Small intestine (tissue), 7 donors: ENCODE results near the gene PLCB4. TPM values are rescaled to one million over a fixed set of nuclear protein-coding genes. Genes with fewer than 3 reads are reported as not detected.
A peak's percentile ranks its signal among the peaks of the same experiment; 100 is the strongest.

Experiments used
- DNase-seq, 2 donors: peaks; one replicate each; pipeline versions ENCODE4 v3.0.0 to v3.0.0-alpha.2; 2013
- FAIRE-seq: peaks from 2 replicates; lab custom pipeline; 2012; peaks lifted over from hg19 to GRCh38; lab: Jason Lieb, UNC
- H3K27ac ChIP-seq, 3 donors: one replicate each; pipeline ENCODE4 v1.5.1; 2013; ENCODE audit warnings: low read length in 2 of 3, mild to moderate bottlenecking in 2 of 3, control low read depth in 1 of 3, inconsistent platforms in 1 of 3, low read depth in 1 of 3, moderate library complexity in 1 of 3
- H3K27me3 ChIP-seq, 3 donors: one replicate each; pipeline ENCODE4 v1.6.1; 2013; ENCODE audit warnings: low read length in 3 of 3, inconsistent platforms in 1 of 3; ENCODE audit not compliant: control insufficient read depth in 3 of 3, insufficient read depth in 3 of 3
- H3K36me3 ChIP-seq, 3 donors: one replicate each; pipeline ENCODE4 v1.6.1; 2013; ENCODE audit warnings: low read length in 3 of 3, inconsistent platforms in 1 of 3, low read depth in 1 of 3, mild to moderate bottlenecking in 1 of 3, moderate library complexity in 1 of 3; ENCODE audit not compliant: control insufficient read depth in 3 of 3, insufficient read depth in 2 of 3
- H3K4me1 ChIP-seq, 3 donors: one replicate each; pipeline ENCODE4 v1.6.1; 2013; ENCODE audit warnings: low read length in 2 of 3, inconsistent platforms in 1 of 3, low read depth in 1 of 3, mild to moderate bottlenecking in 1 of 3, moderate library complexity in 1 of 3; ENCODE audit not compliant: control insufficient read depth in 3 of 3, insufficient read depth in 2 of 3
- H3K4me3 ChIP-seq, 3 donors: one replicate each; pipeline ENCODE4 v1.5.1; 2013; ENCODE audit warnings: low read length in 3 of 3, control low read depth in 1 of 3, inconsistent platforms in 1 of 3, low read depth in 1 of 3, mild to moderate bottlenecking in 1 of 3, moderate library complexity in 1 of 3
- H3K9me3 ChIP-seq, 2 donors: one replicate each; pipeline ENCODE4 v1.6.1; 2013; ENCODE audit warnings: low read depth in 1 of 2, low read length in 1 of 2; ENCODE audit not compliant: control insufficient read depth in 2 of 2, insufficient read depth in 1 of 2
- WGBS, 3 donors: extraction: QIAGEN DNeasy Blood & Tissue Kit; methylation state at CpG; one replicate each; pipeline ENCODE4 v1.1.7; 2013; 5-methylcytosine and 5-hydroxymethylcytosine counted together
- polyA plus RNA-seq, 4 donors: library from polyadenylated mRNA; stranded (reverse) in 3 of 4; unstranded in 1 of 4; fragments of 200-250 nt in 3 of 4; fragments of 120-200 nt in 1 of 4; gene quantifications; one replicate each; pipeline versions ENCODE4 v1.2.1 to v1.2.3, GENCODE V29; 2013
- donor health status: healthy with polysubstance abuse.
- donor health status: control.
- donor health status: control.
- donor health status: Bipolar disorder and iron deficiency.
- donor health status: healthy.

PLCB4 gene
- polyA plus RNA-seq, 4 donors, result under 0.01 to 14.4 (median 3.4) TPM

DNA sequence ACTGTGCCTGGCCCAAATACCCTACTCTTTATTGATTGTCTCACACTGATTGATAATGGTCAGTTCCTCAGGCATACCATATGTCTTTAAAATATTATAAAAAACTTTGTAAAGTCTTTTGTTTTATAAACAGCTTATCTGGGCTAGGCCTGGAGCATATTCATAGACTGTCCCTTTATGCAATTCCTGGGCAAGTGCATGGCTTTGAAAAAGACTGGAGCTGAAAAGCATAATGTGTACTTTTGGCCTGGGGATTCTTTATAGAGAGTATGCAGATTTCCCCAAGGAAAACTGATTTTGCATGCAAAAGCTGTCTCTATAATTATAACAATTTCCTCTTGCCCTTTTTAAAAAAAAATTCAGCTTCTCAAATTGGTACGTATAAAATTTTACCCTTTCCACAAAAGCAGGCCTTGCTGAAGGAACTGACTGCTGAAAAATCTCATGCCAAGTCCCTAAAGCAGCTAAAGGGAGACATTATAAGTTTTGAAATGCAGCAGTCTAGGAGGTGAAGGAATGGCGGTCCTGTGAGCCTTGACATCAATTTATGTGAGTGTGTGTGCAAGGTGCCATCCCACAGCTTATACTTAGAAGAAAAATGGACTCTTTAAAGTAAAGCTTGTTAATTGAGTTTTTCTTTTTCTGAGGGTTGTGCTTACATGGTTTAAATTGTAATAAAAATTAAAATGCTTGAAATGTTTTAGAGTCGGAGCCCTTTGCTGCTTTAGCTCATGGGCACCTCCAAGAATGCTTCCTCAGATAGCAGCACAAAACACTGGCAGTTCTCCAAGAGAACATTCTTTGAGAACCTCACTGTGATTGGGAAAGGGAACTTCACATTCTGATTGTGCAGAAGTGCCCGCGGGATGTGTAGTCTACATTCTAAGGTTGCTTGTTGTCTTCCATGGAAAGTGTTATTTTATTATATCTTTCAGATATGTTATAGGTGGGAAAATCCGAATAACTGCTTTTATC is 43.9 kb downstream of the PLCB4 start:
- no peaks in the 10 kb centered on the region for H3K4me1 ChIP-seq
- no peak overlapping the region for H3K4me3 ChIP-seq
- FAIRE-seq, result no peak
- 68 to 83% (median 80%) methylated on average over 6 of the region's 6 CpGs for WGBS, 3 donors
- no peaks in the 10 kb centered on the region for H3K27me3 ChIP-seq
- H3K27ac ChIP-seq, result no peak overlapping the region
- DNase-seq, result no peak
- H3K9me3 ChIP-seq, result no peaks in the 10 kb centered on the region
- H3K36me3 ChIP-seq, result no peaks in the 10 kb centered on the region

DNA sequence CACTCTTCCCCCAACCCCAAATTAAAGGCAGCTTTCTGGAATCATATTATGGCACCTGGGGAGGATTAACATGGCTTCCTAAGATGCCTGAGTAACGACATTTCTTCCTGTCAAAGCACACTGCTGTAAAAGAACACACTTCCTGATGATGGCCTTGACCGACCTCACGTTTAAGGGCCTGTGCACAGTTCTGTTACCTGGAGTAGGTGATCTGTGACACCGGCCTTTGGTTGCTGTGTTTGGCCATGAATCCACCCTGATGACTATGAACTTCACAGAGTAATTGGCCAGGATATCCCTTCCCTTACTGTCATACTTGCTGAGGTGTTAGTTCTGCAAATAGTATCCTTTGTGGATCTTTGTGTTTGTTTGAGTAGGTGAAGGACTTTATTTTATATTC is 45.8 kb downstream of the PLCB4 start:
- WGBS, 3 donors, result 59 to 71% (median 70%) methylated on average over 4 of the region's 4 CpGs
- no peak for FAIRE-seq
- no peak for DNase-seq

DNA sequence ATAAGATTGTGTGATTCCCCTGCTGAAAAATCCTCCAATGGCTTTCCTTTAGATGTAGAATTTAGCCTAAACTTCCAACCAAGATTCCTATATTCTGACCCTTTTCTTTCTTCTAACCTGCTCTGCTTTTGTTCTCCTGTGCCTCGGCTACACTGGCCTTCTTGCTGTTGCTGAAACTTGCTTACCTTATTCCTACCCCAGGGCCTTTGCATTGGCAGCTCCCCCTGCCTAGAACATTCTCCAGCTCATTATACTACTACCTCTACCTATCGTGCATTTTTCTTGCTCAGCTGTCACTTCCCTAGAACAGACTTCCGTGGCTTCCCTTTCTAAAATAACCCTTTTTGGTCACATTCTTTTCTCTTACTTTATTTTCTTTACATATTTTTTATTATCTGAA is 48.7 kb downstream of the PLCB4 start:
- H3K9me3 ChIP-seq, result no peaks in the 10 kb centered on the region
- H3K4me3 ChIP-seq, result no peak overlapping the region
- no peak for DNase-seq
- no peak overlapping the region for H3K27ac ChIP-seq
- 82 to 87% (median 85%) methylated on average over 3 of the region's 3 CpGs for WGBS, 3 donors
- H3K4me1 ChIP-seq, result no peaks in the 10 kb centered on the region
- H3K36me3 ChIP-seq, result peaks cover 0 to 6% (median 0%) of the 10 kb centered on the region in 3 donors
- H3K27me3 ChIP-seq, result no peaks in the 10 kb centered on the region
- no peak for FAIRE-seq

More for the DNA sequence above, 45.8 kb downstream of the PLCB4 start:
- Histone ChIP-seq H3K4me3 (no peak overlapping the region), H3K9me3 (no peaks in the 10 kb centered on the region), H3K4me1 (no peaks in the 10 kb centered on the region), H3K27ac (no peak overlapping the region), H3K27me3 (no peaks in the 10 kb centered on the region), H3K36me3 (no peaks in the 10 kb centered on the region)

DNA sequence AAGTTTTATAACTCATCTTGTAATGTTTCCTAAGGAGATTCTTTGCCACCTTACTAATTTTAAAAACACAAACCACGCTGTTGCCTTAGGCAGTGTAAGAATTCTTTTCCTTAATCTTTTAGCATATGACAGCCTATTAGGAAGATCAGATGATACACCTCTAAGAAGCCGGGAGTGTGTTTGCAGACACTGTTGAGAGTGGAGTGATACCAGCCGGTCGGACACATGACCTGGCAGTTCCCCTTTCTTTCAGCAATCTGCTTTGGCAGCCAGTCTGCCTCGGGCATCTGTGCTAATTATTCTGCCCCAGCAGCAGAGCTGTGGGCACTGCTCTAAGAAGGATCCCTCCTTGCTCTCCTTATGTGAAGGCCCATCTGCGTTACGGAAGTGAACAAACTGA is 50.9 kb downstream of the PLCB4 start:
- no peak for FAIRE-seq
- WGBS, 3 donors, result 51 to 65% (median 62%) methylated on average over 7 of the region's 7 CpGs
- Histone ChIP-seq H3K9me3 (no peaks in the 10 kb centered on the region), H3K27me3 (no peaks in the 10 kb centered on the region), H3K4me3 (no peak overlapping the region), H3K27ac (no peak overlapping the region), H3K36me3 (peaks cover 0 to 6% (median 0%) of the 10 kb centered on the region in 3 donors), H3K4me1 (no peaks in the 10 kb centered on the region)
- peak in 1 of 2 donors; percentile 10 for DNase-seq

DNA sequence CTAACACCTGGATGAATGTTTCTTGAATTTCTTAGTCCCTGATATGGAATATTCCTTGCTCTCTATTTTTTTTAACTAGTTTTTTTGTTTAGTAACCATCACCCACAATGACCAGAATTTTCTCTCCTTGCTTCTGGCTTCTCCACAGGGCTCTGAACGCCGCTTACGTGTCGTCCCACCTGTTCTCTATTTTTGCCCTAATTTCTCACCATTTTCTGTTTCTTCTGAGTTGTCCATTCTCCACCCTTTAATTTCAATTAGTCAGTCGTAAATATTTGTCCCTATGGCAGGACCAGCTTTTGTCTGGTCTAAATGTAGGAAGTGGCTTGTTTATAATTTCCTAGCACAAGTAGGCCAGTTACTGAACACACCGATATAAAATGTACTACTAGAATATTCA is 52.3 kb downstream of the PLCB4 start:
- Histone ChIP-seq H3K4me1 (no peaks in the 10 kb centered on the region), H3K27me3 (no peaks in the 10 kb centered on the region), H3K4me3 (no peak overlapping the region), H3K36me3 (peaks cover 0 to 6% (median 0%) of the 10 kb centered on the region in 3 donors), H3K27ac (no peak overlapping the region), H3K9me3 (no peaks in the 10 kb centered on the region)
- DNase-seq (no peak), FAIRE-seq (no peak)
- WGBS, 3 donors, result 84 to 86% (median 84%) methylated on average over 6 of the region's 6 CpGs

DNA sequence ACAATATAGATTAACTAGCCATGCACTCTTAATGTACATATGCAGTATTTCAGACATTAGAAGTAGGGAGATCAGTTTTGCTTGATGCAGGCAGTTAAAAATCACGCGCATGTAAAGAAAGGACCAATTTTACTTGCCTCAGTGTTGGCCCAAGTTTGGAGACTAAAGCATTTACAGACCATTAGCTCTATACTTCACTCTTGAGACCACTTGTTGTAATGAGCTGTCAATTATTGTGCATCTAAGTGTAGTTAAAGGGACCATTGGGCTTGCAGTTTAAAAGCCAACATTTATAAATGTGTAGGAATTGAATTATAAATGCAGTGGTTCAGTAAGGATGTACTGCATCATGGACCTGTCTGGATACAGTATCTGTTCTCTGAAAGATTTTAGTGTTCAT is 53.7 kb downstream of the PLCB4 start:
- no peak for DNase-seq
- Histone ChIP-seq H3K4me1 (no peaks in the 10 kb centered on the region), H3K36me3 (peaks cover 0 to 6% (median 0%) of the 10 kb centered on the region in 3 donors), H3K4me3 (no peak overlapping the region), H3K27me3 (no peaks in the 10 kb centered on the region), H3K9me3 (no peaks in the 10 kb centered on the region), H3K27ac (no peak overlapping the region)
- FAIRE-seq, result no peak
- WGBS, 3 donors, result 93 to 97% (median 96%) methylated on average over 2 of the region's 2 CpGs

DNA sequence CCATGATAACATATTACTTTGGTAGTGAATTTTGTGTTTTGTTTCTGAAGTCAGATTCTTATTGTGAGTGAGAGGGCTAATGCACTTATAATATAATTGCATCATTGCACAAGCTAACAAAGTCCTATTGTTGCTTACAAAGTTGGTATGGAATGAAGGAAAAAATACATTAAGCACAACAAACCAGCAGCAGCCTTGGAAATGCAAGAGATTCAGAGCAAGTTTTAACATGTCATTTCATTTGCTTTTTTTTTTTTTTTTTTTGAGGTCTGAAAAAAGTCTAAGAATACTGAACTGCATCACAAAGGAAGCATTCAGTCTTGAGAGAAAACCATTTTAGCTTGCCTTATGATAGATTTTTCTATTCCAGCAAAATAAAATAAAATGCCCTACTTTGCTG is 57.6 kb downstream of the PLCB4 start:
- Histone ChIP-seq H3K27me3 (no peaks in the 10 kb centered on the region), H3K4me1 (no peaks in the 10 kb centered on the region), H3K27ac (no peak overlapping the region), H3K4me3 (no peak overlapping the region), H3K36me3 (no peaks in the 10 kb centered on the region), H3K9me3 (peaks cover 0 to 1% of the 10 kb centered on the region in 2 donors)
- no peak for FAIRE-seq
- no peak for DNase-seq

DNA sequence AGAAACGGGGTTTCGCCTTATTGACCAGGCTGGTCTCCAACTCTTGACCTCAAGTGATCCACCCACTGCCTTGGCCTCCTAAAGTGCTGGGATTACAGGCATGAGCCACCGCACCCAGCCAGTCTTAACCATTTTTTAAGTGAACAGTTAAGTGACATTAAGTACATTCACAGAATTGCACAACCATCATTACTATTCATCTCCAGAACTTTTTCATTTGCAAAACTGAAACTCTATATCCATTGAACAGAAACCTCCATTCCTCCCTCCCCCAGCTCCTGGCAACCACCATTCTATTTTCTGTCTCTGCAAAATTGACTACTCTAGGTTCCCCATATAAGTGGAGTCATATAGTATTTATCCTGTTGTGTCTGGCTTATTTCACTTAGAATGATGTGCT is 59.7 kb downstream of the PLCB4 start:
- Histone ChIP-seq H3K27ac (no peak overlapping the region), H3K27me3 (no peaks in the 10 kb centered on the region), H3K9me3 (peaks cover 0 to 7% of the 10 kb centered on the region in 2 donors), H3K36me3 (no peaks in the 10 kb centered on the region), H3K4me3 (no peak overlapping the region), H3K4me1 (no peaks in the 10 kb centered on the region)
- no peak for DNase-seq
- FAIRE-seq, result no peak
- whole genome bisulfite sequencing, 3 donors, result 91 to 99% (median 93%) methylated on average over 3 of the region's 3 CpGs
